ENCODE data around the gene C12orf50.
"Not testable (repeated sequence)": the region's sequence is repeated elsewhere in the genome, so short reads cannot be mapped to it uniquely, and the experiment has no call there.

Gene C12orf50

DNA sequence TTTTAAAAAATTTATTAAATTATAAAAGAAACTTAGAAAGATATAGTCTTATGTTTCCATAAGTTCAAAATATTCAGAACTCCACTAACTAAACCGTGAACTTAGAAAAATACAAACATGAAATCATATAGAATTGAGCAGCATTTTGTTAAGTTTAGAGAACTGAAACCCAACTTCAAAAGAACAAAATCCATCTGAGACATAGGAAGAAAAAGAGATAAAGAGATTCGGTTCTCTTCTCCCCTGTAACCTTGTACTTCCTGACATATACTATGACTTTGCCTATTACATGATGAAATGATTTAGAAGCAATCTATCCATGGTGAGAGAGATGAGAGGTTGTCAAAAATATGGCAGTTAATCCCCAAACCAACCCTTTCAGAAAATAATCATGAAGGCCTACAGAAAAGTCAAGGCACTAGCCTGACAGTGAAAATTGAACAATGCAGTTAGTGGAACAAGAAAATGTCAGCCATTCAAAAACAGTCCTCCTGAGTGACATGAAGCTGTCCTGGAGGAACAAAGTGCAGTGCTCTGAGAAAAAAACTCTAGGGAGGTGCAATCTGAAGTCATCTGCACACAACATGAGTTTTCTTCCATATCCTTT is 44.0 kb downstream of the C12orf50 start:
- no peak for DNase-seq

DNA sequence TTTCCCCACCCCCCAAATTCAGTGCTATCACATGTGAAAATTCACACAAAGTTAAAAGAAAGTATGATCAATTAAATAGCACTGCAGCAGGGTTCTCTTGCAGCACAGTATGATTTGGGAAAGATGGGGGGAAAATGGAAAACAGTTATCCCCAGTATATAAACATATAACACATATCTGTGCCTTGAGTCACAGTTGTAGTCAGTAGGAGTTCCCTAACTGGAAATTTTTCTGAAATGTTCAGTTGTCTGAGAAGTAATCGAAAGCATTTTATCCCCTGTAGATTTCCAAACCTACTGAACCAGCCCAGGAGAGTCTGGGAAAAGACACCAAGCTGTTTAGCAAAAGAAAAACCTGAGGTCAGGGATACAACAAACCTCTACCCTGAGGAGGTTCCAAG is 47.0 kb downstream of the C12orf50 start:
- no peak for DNase-seq

DNA sequence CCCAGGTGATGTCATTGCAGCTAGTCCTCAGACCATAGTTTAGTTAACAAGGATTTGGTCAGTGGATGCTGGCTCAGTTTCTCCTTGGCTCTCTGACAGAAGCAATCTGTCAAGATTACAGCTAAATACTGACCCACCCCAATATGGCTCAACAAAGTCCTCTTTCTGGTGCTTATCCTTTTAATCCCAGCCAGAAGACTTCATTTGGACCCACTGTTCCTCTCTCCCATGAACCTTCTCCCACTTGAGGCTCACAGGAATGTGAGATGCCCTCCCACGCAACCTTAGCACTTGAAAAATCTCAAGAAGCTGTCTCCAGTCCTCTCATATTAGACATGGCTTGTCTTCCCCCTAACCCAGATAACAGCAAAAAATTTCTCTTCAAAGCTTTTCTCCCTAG is 47.7 kb downstream of the C12orf50 start:
- no peak for DNase-seq

DNA sequence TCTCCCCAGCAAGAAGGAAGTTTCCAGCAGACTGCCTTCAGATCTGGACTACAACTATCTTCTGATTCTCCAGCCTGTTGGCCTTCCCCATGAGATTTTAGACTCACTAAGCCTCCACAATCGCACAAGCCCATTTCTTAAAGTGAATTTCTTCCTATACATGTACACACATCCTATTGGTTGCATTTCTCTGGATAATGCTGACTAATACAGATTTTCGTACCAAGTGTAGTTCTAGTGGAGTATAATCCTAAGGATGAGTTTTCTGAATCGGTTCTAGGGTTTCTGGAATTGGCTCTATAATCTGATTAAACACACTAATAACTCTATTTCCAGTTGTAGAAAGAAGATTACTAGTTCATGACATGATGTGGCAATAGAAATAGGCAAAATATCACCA is 53.3 kb downstream of the C12orf50 start:
- DNase-seq, result no peak

DNA sequence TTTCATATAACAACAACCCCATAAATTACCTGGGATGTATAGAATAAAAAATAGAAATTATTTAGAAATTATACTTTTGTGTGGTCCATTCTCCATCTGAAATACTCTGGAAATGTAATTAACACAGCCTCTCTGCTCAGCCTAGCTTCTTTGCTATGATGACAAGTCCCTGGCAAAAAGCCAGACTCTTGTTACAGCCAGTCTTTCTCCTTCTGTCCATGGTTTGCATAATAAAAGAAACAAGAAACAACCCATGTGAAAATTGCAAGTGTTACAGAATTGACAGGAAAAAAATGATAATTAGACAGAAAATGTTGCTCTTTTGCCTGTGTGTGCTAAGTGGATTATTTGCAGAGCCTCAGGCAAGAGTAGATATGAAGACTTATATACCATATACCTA is 61.3 kb downstream of the C12orf50 start:
- DNase-seq, result no peak

DNA sequence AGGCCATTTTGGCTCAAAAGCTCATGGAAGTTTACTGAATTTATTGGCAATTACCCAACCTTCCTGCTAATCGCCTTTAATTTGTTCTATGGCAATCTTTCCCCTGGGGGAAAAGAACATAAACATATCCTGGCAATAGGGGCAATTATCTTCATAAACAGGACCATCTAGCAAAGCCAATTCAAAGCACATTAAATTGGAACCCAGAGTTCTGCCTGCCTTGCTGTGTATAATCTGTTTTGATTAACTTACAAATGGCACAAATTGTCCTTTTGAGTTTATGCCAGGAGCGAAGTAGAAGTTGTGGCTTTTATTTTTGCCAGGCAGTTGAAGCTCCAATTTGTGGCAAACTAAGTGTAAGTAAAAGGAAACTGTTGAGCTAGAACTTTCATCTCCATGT is 68.6 kb downstream of the C12orf50 start:
- no peak for DNase-seq

DNA sequence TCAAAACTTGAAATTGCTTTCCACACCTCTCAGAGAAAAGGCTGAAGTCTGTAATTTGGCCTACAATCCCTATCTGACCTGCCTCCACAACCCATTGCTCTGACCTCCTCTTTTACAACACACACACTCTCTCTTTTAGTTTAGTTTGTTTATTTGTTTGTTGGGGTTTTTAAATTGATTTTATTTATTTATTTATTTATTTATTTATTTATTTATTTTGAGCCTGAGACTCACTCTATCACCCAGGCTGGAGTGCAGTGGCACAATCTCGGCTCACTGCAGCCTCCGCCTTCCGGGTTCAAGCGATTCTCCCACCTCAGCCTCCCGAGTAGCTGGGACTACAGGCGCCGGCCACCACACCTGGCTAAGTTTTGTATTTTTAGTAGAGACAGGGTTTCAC is 75.2 kb downstream of the C12orf50 start:
- not testable (repeated sequence) for DNase-seq

DNA sequence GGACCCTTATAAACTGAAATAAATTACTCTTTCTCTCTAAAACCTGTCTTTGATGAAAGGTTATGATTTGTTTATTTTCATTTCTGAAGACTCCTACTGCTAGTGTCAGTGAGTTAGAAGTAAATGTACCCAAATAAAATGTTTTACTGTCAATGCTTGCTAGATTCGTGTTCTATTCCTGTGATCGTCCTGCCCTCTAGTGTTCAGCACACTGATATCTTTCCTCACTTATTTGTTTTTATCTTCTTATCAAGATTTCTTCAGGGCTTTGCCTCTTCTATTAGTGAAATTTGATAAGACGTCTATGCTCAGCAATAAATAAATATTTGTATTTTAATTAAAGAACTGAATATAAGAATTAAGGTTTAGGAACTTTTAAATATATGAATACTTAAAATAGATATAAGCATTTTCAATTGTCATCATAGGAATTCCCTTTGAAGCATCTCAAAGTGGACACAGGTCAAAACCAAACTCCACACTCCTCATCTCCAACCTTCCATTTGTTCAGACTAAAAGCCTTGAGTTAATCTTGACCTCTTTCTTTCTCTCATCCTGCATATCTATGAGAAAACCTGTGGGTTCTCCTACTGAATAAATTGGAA is 75.8 kb downstream of the C12orf50 start:
- no peak for DNase-seq

DNA sequence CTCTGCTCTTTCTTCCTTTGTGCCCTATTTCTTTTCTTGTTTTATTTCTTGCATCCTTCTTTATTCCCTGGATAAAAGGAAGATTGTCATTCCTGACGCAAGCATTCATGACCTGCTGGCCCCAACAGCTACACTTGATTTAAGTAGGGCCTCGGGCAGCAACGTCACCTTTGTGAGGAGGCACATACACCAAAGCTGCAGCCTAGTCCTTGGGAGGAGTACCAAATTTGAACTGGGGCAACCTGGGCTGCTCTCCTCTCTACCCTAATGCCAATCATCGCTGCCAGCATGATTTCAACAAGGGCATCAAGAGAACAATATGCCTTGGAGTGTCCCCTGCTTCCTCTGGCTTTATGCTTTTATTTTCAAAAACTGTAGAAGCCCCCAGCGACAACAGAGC is 76.4 kb downstream of the C12orf50 start:
- DNase-seq, result no peak

DNA sequence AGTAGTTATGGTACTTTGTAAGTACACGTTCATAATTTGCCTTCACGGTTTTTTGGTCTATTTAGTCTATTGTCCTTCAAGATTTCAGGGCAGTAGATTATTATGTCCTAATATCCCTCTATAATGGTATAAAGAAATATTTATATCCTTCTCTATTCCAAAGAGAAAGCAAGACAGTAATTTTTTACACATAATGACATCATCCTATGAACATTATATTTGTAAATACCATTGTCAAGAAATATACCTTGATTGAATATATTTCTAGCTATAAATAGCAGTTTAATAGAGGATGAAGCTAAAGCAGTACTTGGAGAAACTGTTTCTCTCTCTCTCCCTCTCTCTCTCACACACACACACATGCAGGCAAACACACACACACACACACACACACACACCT is 77.0 kb downstream of the C12orf50 start:
- DNase-seq, result no peak

DNA sequence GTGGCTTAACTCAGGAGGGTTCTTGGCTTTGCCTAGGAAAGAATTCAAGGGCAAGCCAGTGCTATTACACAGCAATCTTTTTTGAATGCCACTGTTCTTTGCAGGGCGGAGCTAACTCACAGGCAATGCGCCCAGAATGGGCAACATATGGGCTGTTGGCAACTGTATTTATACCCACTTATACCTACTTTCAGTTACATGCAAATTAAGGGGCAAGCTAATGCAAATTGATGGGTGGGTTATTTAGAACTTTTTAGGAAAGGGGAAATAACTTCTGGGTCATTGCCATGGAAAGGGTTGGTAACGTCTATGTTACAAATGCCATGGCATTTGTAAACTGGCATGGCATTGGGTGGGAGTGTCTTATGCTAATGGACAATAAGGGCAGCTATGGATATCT is 85.4 kb downstream of the C12orf50 start:
- no peak for DNase-seq

DNA sequence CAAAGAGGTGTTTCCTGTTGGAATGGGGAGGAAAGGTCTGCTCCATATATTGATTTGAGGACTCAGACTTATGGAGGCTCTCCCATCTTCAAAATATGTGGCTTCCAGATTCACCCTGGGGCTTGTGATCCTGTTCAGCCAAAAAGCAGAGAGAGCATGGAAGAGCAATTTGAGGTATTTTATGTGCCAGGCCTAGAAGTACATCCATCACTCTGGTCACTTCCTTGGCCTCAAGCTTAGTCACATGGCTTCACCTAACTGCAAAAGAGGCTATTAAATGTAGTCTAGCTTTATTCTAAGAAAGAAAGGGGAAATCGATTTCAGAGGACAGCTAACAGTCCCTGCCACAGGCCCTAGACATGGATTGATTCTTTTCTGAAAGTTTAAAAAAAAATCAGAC is 86.2 kb downstream of the C12orf50 start:
- DNase-seq, result no peak

DNA sequence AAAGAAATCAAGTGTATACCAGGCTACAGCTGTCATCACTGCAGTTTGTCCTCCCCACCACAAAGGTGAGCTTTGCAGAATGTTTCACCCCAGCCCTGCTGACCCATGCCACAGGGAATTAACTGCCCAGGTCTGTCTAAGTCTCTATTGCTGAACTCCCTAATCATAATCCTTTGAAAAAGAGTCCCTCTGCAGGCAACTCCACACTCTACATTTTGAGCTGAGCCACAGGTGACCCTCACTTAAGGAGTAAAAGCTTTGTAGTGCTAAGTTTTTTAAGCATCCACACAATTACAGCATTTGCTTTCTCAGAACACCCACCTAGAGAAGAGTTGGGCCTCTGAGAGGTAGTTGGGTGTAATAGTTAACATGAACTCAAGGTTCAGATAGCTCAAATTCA is 90.0 kb downstream of the C12orf50 start:
- no peak for DNase-seq

DNA sequence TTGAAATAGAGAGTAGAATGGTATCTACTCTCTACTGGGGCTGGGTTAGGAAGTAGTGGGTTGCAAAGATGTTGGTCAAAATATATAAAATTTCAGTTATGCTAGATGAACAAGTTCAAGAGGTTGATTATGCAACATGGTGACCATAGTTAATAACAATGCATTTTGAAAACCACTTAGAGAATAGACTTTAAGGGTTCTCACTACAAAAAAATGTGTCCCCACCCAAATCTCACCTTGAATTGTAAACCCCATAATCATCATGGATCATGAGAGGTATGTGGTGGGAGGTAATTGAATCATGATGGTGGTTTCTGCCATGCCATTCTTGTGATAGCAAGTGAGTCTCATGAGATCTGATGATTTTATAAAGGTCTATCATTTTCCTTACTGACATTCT is 94.0 kb downstream of the C12orf50 start:
- no peak for DNase-seq

DNA sequence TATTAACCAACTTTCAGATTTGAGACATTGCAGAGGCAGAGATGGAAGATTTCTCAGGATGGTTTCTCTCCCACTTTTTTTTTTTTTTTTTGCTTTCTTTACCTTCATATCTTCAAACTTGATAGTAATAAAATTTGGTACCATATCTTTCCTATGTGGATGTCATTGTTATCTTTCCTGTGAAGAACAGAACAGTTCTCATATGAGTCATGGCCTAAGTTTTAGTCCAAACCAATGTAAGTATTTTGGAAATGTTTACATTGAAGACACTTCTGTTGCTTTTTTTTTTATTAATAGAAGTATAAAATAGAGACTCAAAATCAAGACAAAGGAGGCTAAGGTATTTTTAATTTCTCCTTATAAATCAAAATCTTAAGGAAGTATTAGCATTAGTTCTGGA is 95.2 kb downstream of the C12orf50 start:
- no peak for DNase-seq

DNA sequence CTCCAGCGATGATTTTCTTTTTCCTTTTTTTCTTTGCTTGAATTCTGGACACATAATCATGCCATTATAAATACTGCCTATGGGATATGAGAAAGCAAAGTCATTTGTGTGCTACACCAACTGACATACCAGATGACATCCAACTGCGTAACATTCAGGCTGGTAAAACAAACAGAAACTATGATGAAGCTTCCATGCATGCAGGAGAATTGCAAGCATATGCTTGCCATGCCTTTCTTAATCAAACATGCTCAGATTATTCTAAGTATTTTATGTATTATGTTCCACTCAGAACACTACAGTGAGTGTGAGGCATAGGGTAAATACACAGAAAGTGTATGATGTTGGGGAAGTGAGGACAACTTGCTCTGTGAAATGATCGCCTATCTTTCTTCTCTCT is 97.4 kb downstream of the C12orf50 start:
- no peak for DNase-seq

DNA sequence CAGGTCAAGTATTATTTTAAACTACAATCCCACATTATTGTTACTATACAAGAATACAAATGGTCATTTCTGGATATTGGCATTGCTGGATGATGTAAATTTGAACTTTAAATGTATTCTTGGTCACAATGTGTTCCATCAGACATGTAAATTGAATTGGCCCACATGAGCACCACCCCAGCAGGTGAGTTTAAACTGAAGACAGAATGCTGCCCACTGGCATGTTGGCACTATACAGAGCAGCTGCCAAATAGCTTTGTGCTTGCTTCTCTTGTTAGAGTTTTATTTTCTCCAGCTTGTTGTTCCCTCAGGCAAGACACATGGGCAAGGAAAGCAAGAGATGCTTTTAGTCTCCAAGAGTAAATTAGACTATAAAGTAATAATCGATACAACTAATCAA is 98.6 kb downstream of the C12orf50 start:
- no peak for DNase-seq

All from NCI-H510A (cell line).